Progenitor cell of endocrine pancreas (in vitro differentiated cells): Measurements from ENCODE around the gene SLCO2B1. TPM values are rescaled to one million over a fixed set of nuclear protein-coding genes. Genes with fewer than 3 reads are reported as not detected.
A peak's percentile ranks its signal among the peaks of the same experiment; 100 is the strongest.

Source experiments
- DNase-seq: peaks from one replicate; pipeline ENCODE4 v3.0.0; 2021; ENCODE audit warnings: low spot score; ENCODE audit not compliant: unreplicated experiment
- H3K27ac Mint-ChIP-seq: 2 replicates; pipeline ENCODE4 v1.8.0; 2021; ENCODE audit warnings: mild to moderate bottlenecking, moderate library complexity, mixed read lengths
- H3K27me3 Mint-ChIP-seq: 2 replicates; pipeline ENCODE4 v1.8.0; 2021; ENCODE audit warnings: mixed read lengths
- H3K36me3 Mint-ChIP-seq: 2 replicates; pipeline ENCODE4 v1.8.0; 2022; ENCODE audit warnings: mixed read lengths; ENCODE audit not compliant: insufficient read depth
- H3K4me1 Mint-ChIP-seq: 2 replicates; pipeline ENCODE4 v1.8.0; 2021; ENCODE audit warnings: low read depth, mixed read lengths
- H3K4me3 Mint-ChIP-seq: 2 replicates; pipeline ENCODE4 v1.8.0; 2021; ENCODE audit warnings: low read depth, mild to moderate bottlenecking, moderate library complexity, mixed read lengths
- H3K9me3 Mint-ChIP-seq: 2 replicates; pipeline ENCODE4 v1.8.0; 2021; ENCODE audit warnings: low read depth, mixed read lengths
- total RNA-seq: library from RNA; stranded (reverse); gene quantifications from 2 replicates; pipeline ENCODE4 v1.2.1, GENCODE V29; 2021
- TF ChIP-seq, protein P1 (sequence below): fragments of 200-600 bp; sonication (generic); IDR thresholded peaks from one replicate; pipeline ENCODE4 v1.5.0; 2021; ENCODE audit warnings: antibody characterized with exemption, mild to moderate bottlenecking; ENCODE audit not compliant: unreplicated experiment

The SLCO2B1 gene
- total RNA-seq, 1 donor from 2014 or later: 6.6 TPM

DNA sequence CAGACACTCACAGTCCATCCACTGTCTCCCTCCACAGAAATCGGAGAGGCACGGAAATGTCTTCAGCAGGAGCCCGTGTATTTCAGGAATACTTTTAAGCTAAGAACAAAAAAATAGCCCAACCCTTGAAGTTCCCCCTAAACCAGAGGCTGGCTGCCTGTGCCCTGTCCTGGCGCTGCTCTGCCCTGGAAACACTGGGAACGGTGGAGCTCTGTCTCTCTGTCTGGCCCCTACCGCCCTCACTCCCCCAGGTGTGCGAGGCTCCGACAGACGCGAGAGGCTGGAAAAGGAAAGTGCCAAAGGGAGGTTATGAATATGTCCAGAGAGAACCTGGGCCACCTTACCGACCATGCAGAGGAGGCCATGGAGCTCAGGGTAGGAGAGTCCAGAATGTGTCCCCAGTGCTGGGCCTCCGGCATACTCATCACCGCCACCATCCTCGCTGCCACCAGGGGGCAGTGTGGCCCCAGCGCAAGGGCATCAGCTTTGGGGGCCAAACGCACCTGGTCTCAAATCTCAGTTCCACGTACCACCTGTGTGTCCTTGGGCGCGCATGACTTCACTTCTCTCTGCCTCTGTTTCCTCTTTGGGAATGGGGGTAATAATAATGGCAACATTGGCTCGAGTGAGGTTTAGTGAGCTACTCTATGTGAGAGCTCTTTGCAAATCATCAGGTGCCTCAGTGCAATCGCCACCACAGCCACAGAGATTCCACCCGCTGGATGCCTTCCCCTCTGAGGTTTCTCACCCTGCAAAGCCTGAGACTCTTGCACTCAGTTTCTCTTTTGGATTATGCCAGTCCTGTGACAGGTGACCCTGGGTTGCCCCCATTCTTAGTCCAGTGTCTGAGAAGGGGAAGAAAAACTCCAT is 10.4 kb upstream of the SLCO2B1 start:
- DNase-seq: peak; percentile 72
- TF ChIP-seq, protein P1, sequence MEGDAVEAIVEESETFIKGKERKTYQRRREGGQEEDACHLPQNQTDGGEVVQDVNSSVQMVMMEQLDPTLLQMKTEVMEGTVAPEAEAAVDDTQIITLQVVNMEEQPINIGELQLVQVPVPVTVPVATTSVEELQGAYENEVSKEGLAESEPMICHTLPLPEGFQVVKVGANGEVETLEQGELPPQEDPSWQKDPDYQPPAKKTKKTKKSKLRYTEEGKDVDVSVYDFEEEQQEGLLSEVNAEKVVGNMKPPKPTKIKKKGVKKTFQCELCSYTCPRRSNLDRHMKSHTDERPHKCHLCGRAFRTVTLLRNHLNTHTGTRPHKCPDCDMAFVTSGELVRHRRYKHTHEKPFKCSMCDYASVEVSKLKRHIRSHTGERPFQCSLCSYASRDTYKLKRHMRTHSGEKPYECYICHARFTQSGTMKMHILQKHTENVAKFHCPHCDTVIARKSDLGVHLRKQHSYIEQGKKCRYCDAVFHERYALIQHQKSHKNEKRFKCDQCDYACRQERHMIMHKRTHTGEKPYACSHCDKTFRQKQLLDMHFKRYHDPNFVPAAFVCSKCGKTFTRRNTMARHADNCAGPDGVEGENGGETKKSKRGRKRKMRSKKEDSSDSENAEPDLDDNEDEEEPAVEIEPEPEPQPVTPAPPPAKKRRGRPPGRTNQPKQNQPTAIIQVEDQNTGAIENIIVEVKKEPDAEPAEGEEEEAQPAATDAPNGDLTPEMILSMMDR: peak; percentile 97
- Mint-ChIP-seq H3K4me1 (peaks cover 1% of the 10 kb centered on the region), H3K4me3 (no peak overlapping the region), H3K27ac (no peak overlapping the region), H3K9me3 (no peaks in the 10 kb centered on the region), H3K36me3 (no peaks in the 10 kb centered on the region), H3K27me3 (peaks cover 45% of the 10 kb centered on the region)

DNA sequence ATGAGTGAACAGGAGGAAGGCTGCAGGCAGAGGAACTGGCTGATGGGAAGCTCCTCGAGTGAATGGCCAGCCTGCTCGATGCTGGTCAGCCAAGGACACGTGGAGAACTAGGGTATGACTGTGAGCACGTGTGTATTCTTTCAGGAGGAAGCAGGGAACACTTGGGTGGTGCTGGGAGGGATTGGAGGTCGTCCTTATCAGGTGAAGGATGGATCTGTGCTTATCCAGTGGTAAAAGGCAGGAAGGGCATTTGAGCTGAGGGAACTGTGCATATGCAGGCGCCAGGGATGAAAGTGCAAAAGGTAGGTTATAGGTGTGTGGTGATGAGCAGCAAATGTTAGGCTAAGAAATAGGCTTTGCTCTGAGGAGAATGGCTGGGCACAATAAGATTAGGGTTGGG is 9.7 kb upstream of the SLCO2B1 start:
- no peak overlapping the region for H3K27ac Mint-ChIP-seq
- peaks cover 42% of the 10 kb centered on the region for H3K27me3 Mint-ChIP-seq
- no peak overlapping the region for H3K4me3 Mint-ChIP-seq
- peaks cover 5% of the 10 kb centered on the region for H3K4me1 Mint-ChIP-seq
- H3K36me3 Mint-ChIP-seq: no peaks in the 10 kb centered on the region
- DNase-seq: no peak
- H3K9me3 Mint-ChIP-seq: no peaks in the 10 kb centered on the region
- TF ChIP-seq, protein P1: no peak

DNA sequence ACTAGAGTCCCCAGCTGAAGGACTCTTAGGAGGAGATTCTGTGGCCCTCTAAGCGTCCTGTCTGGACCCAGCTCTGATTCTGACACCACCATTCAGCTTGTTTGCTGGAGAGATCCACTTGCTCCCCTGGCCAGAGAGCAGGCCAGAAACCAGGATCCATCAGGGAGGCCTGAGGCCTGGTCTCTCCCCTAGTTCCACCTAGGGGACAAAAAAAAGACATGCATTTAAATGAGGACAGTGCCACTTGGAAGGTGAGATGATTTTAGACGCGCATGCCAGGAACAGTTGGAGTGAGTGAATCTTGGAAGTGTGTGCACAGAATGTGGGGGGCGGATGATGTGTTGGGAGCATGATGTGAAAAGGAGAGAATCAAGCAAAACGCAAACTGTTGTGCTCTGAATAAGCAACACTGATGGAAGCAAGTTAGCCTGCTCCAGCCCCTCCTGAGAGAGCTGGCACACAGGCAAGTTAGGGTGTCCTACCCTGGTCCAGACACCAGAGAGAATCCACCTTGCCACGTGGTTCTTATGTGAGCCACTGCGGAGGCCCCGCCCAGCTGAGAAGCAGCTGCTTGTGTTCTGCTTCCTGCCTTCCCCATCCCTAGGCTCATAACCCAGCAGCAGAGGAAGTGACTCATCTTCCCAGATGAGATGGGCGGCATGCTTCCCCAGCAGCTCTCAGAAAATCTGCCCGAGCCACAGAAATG is 8.0 kb upstream of the SLCO2B1 start:
- H3K36me3 Mint-ChIP-seq: no peaks in the 10 kb centered on the region
- no peak overlapping the region for H3K4me3 Mint-ChIP-seq
- no peak for DNase-seq
- TF ChIP-seq, protein P1: no peak
- no peaks in the 10 kb centered on the region for H3K9me3 Mint-ChIP-seq
- no peak overlapping the region for H3K27ac Mint-ChIP-seq
- peaks cover 6% of the 10 kb centered on the region for H3K4me1 Mint-ChIP-seq
- H3K27me3 Mint-ChIP-seq: peaks cover 35% of the 10 kb centered on the region

DNA sequence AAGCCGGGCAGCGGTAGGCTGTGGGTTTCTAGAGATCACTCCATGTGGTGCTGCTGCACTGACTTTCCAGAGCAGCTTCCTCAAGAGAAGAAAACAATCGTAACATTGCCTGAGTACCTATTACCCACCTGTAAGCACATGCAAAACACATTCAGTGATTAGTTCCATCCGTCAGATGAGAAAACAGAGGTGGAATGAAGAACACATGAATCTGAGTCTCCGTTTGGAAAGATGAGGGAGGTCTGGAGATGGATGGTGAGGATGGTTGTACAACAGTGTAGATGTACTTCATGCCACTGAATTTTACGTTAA is 7.5 kb upstream of the SLCO2B1 start:
- no peaks in the 10 kb centered on the region for H3K9me3 Mint-ChIP-seq
- no peaks in the 10 kb centered on the region for H3K36me3 Mint-ChIP-seq

DNA sequence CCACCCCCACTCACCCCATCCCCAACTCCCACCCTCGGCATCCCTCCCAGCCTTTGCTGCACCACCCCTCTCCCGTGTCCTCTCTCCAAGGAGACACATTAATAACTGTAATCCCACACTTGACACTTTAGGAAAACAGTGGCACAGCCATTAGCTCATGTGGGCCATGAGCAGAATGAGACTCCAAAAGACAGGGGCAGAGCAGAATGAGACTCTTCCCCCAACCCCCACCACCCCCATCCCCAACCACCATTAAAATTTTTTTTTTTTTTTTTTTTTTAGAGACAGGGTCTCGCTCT is 6.2 kb upstream of the SLCO2B1 start:
- no peak for DNase-seq
- H3K27me3 Mint-ChIP-seq: peaks cover 24% of the 10 kb centered on the region
- H3K27ac Mint-ChIP-seq: no peak overlapping the region
- H3K4me3 Mint-ChIP-seq: no peak overlapping the region
- no peaks in the 10 kb centered on the region for H3K36me3 Mint-ChIP-seq
- H3K9me3 Mint-ChIP-seq: no peaks in the 10 kb centered on the region
- TF ChIP-seq, protein P1: no peak
- H3K4me1 Mint-ChIP-seq: peaks cover 6% of the 10 kb centered on the region

More for the DNA sequence above, 7.5 kb upstream of the SLCO2B1 start:
- Mint-ChIP-seq H3K27me3 (peaks cover 30% of the 10 kb centered on the region), H3K4me1 (peaks cover 6% of the 10 kb centered on the region), H3K27ac (no peak overlapping the region), H3K4me3 (no peak overlapping the region)
- DNase-seq: no peak
- TF ChIP-seq, protein P1: no peak
